Activated CD8-positive, alpha-beta memory T cell treated with anti-CD3 and anti-CD28 coated beads, Interleukin-2, amount 10 ng/mL, durations not matched to agents 7 days and 5 days (primary cell): ENCODE data around the gene FAF1. TPM values are rescaled to one million over a fixed set of nuclear protein-coding genes. Genes with fewer than 3 reads are reported as not detected.
"Not testable (repeated sequence)": the region's sequence is repeated elsewhere in the genome, so short reads cannot be mapped to it uniquely, and the experiment has no call there.

ENCODE experiments used
- ATAC-seq: fragments of 150-1000 bp; cut with Tn5 transposase; one replicate; pipeline ENCODE4 v1.10.0; 2021; ENCODE audit warnings: moderate library complexity
- CTCF ChIA-PET: fragments of 350-600 bp; sonication (Branson Sonifier 250); formaldehyde crosslinking; loops from one replicate; lab custom pipeline; 2021; ENCODE audit warnings: antibody characterized with exemption; lab: Charles Lee
- DNase-seq: peaks from one replicate; pipeline ENCODE4 v3.0.0-alpha.2; 2020
- H3K27ac Mint-ChIP-seq: one replicate; pipeline ENCODE4 v1.8.0; 2021; ENCODE audit warnings: mild to moderate bottlenecking, mixed read lengths
- H3K27me3 Mint-ChIP-seq: one replicate; pipeline ENCODE4 v1.8.0; 2021; ENCODE audit warnings: mixed read lengths
- H3K36me3 Mint-ChIP-seq: one replicate; pipeline ENCODE4 v1.8.0; 2021; ENCODE audit warnings: mild to moderate bottlenecking, mixed read lengths
- H3K4me1 Mint-ChIP-seq: one replicate; pipeline ENCODE4 v1.8.0; 2021; ENCODE audit warnings: mixed read lengths
- H3K4me3 Mint-ChIP-seq: one replicate; pipeline ENCODE4 v1.8.0; 2021; ENCODE audit warnings: mild to moderate bottlenecking, moderate library complexity, mixed read lengths
- H3K9me3 Mint-ChIP-seq: one replicate; pipeline ENCODE4 v1.8.0; 2022; ENCODE audit warnings: low read depth, mixed read lengths
- total RNA-seq, 2 experiments: library from RNA; stranded (reverse); gene quantifications; one replicate each; pipeline ENCODE4 v1.2.3, GENCODE V29; 2021

FAF1 gene
- total RNA-seq, 2 experiments from 2014 or later: 84.4 to 94.4 TPM

GRCh38 chr1:50568782-50569181 is 391.3 kb downstream of the FAF1 start:
- Mint-ChIP-seq H3K27me3 (no peaks in the 10 kb centered on the region), H3K27ac (no peak overlapping the region), H3K4me3 (no peak overlapping the region), H3K9me3 (no peaks in the 10 kb centered on the region), H3K36me3 (peaks cover 14% of the 10 kb centered on the region), H3K4me1 (no peaks in the 10 kb centered on the region)
- ATAC-seq (no peak), DNase-seq (no peak)
- CTCF ChIA-PET: no interaction called here

GRCh38 chr1:50566405-50566804 is 393.7 kb downstream of the FAF1 start:
- Mint-ChIP-seq H3K9me3 (no peaks in the 10 kb centered on the region), H3K4me1 (no peaks in the 10 kb centered on the region), H3K4me3 (no peak overlapping the region), H3K27me3 (no peaks in the 10 kb centered on the region), H3K27ac (no peak overlapping the region), H3K36me3 (peaks cover 15% of the 10 kb centered on the region)
- CTCF ChIA-PET: no interaction called here
- no peak for DNase-seq
- ATAC-seq: no peak

GRCh38 chr1:50564417-50564816 is 395.6 kb downstream of the FAF1 start:
- CTCF ChIA-PET: no interaction called here
- DNase-seq (no peak), ATAC-seq (no peak)
- Mint-ChIP-seq H3K4me1 (no peaks in the 10 kb centered on the region), H3K9me3 (no peaks in the 10 kb centered on the region), H3K27ac (no peak overlapping the region), H3K27me3 (no peaks in the 10 kb centered on the region), H3K4me3 (no peak overlapping the region), H3K36me3 (peaks cover 19% of the 10 kb centered on the region)

GRCh38 chr1:50562106-50562505 is 398.0 kb downstream of the FAF1 start:
- no peak for ATAC-seq
- DNase-seq: no peak

GRCh38 chr1:50559421-50559820 is 400.6 kb downstream of the FAF1 start:
- CTCF ChIA-PET: no interaction called here
- Mint-ChIP-seq H3K4me1 (no peaks in the 10 kb centered on the region), H3K27me3 (no peaks in the 10 kb centered on the region), H3K36me3 (peaks cover 13% of the 10 kb centered on the region), H3K4me3 (no peak overlapping the region), H3K9me3 (no peaks in the 10 kb centered on the region), H3K27ac (no peak overlapping the region)
- ATAC-seq (no peak), DNase-seq (no peak)

More at GRCh38 chr1:50562106-50562505, 398.0 kb downstream of the FAF1 start:
- CTCF ChIA-PET: no interaction called here
- Mint-ChIP-seq H3K4me3 (no peak overlapping the region), H3K27me3 (no peaks in the 10 kb centered on the region), H3K36me3 (peaks cover 19% of the 10 kb centered on the region), H3K9me3 (no peaks in the 10 kb centered on the region), H3K4me1 (no peaks in the 10 kb centered on the region), H3K27ac (no peak overlapping the region)

- H3K4me3 Mint-ChIP-seq: no peak overlapping the region
- CTCF ChIA-PET: no interaction called here
- H3K36me3 Mint-ChIP-seq: peaks cover under 1% of the 10 kb centered on the region
- DNase-seq (no peak), ATAC-seq (no peak)
- H3K27ac Mint-ChIP-seq: no peak overlapping the region
- H3K4me1 Mint-ChIP-seq: no peaks in the 10 kb centered on the region
- no peaks in the 10 kb centered on the region for H3K9me3 Mint-ChIP-seq
- no peaks in the 10 kb centered on the region for H3K27me3 Mint-ChIP-seq
Observed at GRCh38 chr1:50553921-50554320, 406.1 kb downstream of the FAF1 start.

- DNase-seq: no peak
- Mint-ChIP-seq H3K36me3 (peaks cover 3% of the 10 kb centered on the region), H3K9me3 (no peaks in the 10 kb centered on the region), H3K4me3 (no peak overlapping the region), H3K27me3 (no peaks in the 10 kb centered on the region), H3K27ac (no peak overlapping the region), H3K4me1 (no peaks in the 10 kb centered on the region)
- ATAC-seq: no peak
- CTCF ChIA-PET: no interaction called here
Observed at GRCh38 chr1:50548243-50548642, 411.8 kb downstream of the FAF1 start.

GRCh38 chr1:50542362-50542761 is 417.7 kb downstream of the FAF1 start:
- no peaks in the 10 kb centered on the region for H3K4me1 Mint-ChIP-seq
- DNase-seq (no peak), ATAC-seq (no peak)
- H3K27me3 Mint-ChIP-seq: no peaks in the 10 kb centered on the region
- H3K9me3 Mint-ChIP-seq: no peaks in the 10 kb centered on the region
- no peak overlapping the region for H3K27ac Mint-ChIP-seq
- CTCF ChIA-PET: no interaction called here
- H3K36me3 Mint-ChIP-seq: peaks cover 2% of the 10 kb centered on the region
- no peak overlapping the region for H3K4me3 Mint-ChIP-seq

GRCh38 chr1:50538476-50538875 is 421.6 kb downstream of the FAF1 start:
- CTCF ChIA-PET: no interaction called here
- ATAC-seq: no peak
- Mint-ChIP-seq H3K27ac (no peak overlapping the region), H3K9me3 (no peaks in the 10 kb centered on the region), H3K27me3 (no peaks in the 10 kb centered on the region), H3K4me1 (no peaks in the 10 kb centered on the region), H3K36me3 (peaks cover 10% of the 10 kb centered on the region), H3K4me3 (no peak overlapping the region)
- DNase-seq: no peak

GRCh38 chr1:50531601-50532000 is 428.5 kb downstream of the FAF1 start:
- Mint-ChIP-seq H3K27ac (no peak overlapping the region), H3K4me1 (no peaks in the 10 kb centered on the region), H3K27me3 (no peaks in the 10 kb centered on the region), H3K36me3 (peaks cover 21% of the 10 kb centered on the region), H3K9me3 (no peaks in the 10 kb centered on the region), H3K4me3 (no peak overlapping the region)
- ATAC-seq: no peak
- CTCF ChIA-PET: no interaction called here
- no peak for DNase-seq

GRCh38 chr1:50531027-50531426 is 429.0 kb downstream of the FAF1 start:
- H3K9me3 Mint-ChIP-seq: no peaks in the 10 kb centered on the region
- DNase-seq: no peak
- CTCF ChIA-PET: interaction anchor here (0.6 to 0.9 kb wide), 2 partner anchors 20 to 153 kb away, joined by 3 to 4 read pairs; no protein-coding TSS in a partner anchor
- H3K4me3 Mint-ChIP-seq: no peak overlapping the region
- no peaks in the 10 kb centered on the region for H3K27me3 Mint-ChIP-seq
- H3K4me1 Mint-ChIP-seq: no peaks in the 10 kb centered on the region
- H3K27ac Mint-ChIP-seq: no peak overlapping the region
- H3K36me3 Mint-ChIP-seq: peaks cover 21% of the 10 kb centered on the region
- ATAC-seq: no peak

- Mint-ChIP-seq H3K9me3 (no peaks in the 10 kb centered on the region), H3K27ac (no peak overlapping the region), H3K27me3 (no peaks in the 10 kb centered on the region), H3K36me3 (peaks cover 26% of the 10 kb centered on the region), H3K4me3 (no peak overlapping the region), H3K4me1 (no peaks in the 10 kb centered on the region)
- CTCF ChIA-PET: no interaction called here
- no peak for DNase-seq
- no peak for ATAC-seq
Observed at GRCh38 chr1:50529510-50529909, 430.6 kb downstream of the FAF1 start.

GRCh38 chr1:50527987-50528320 is 432.1 kb downstream of the FAF1 start:
- not testable (repeated sequence) for DNase-seq, H3K9me3 Mint-ChIP-seq, H3K27ac Mint-ChIP-seq, H3K27me3 Mint-ChIP-seq, ATAC-seq, H3K4me3 Mint-ChIP-seq, H3K4me1 Mint-ChIP-seq
- peaks cover 33% of the 10 kb centered on the region for H3K36me3 Mint-ChIP-seq
- CTCF ChIA-PET: interaction anchor here (0.6 kb wide), 1 partner anchor 654 kb away, joined by 5 read pairs; no protein-coding TSS in a partner anchor

GRCh38 chr1:50527249-50527986 is 432.6 kb downstream of the FAF1 start:
- DNase-seq (no peak), ATAC-seq (no peak)
- no peak overlapping the region for H3K4me3 Mint-ChIP-seq
- no peaks in the 10 kb centered on the region for H3K9me3 Mint-ChIP-seq
- H3K36me3 Mint-ChIP-seq: peaks cover 35% of the 10 kb centered on the region
- no peak overlapping the region for H3K27ac Mint-ChIP-seq
- no peaks in the 10 kb centered on the region for H3K27me3 Mint-ChIP-seq
- CTCF ChIA-PET: no interaction called here
- no peaks in the 10 kb centered on the region for H3K4me1 Mint-ChIP-seq
